ENCODE results near the gene ZNF747.
"Not testable (repeated sequence)": the region's sequence is repeated elsewhere in the genome, so short reads cannot be mapped to it uniquely, and the experiment has no call there.

The ZNF747 gene

DNA sequence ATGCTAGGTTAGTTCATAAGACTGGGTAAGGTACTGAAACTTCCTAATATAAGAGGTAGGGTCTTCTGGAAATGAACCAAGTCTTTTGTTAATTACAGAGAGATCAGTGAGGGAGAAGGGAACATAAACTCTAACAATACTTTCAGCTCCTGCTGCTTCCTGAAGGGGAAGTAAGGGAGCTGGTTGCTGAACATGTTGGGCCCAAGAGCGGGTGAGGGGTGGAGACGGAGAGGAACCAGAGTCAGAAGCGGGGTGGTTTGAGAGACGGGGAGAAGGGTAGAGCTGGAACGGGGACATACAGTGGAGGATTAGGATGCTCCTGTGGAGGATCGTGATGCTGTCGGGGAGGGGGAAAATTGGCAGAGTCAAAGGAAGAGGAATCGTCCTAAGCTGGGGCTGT lies 11.5 kb upstream of the ZNF747 start:
- Histone ChIP-seq H3K27me3 (ENCODE audit: control insufficient read depth in 5 of 5, insufficient read depth in 4 of 5, low read length in 5 of 5) (no peaks in the 10 kb centered on the region), H3K4me3 (ENCODE audit: low read depth in 1 of 5, low read length in 5 of 5) (no peak overlapping the region), H3K4me1 (ENCODE audit: control insufficient read depth in 5 of 5, insufficient read depth in 5 of 5, low read length in 5 of 5) (peaks cover 0 to 9% (median 1%) of the 10 kb centered on the region in 5 donors), H3K27ac (ENCODE audit: low read depth, low read length) (no peak overlapping the region), H3K9me3 (ENCODE audit: control insufficient read depth in 5 of 5, low read length in 5 of 5) (no peaks in the 10 kb centered on the region), H3K9ac (ENCODE audit: low read length in 5 of 5) (peak overlapping the region in 1 of 5 donors; percentile 17), H3K36me3 (ENCODE audit: control insufficient read depth in 5 of 5, insufficient read depth in 5 of 5, low read length in 5 of 5) (no peaks in the 10 kb centered on the region)

DNA sequence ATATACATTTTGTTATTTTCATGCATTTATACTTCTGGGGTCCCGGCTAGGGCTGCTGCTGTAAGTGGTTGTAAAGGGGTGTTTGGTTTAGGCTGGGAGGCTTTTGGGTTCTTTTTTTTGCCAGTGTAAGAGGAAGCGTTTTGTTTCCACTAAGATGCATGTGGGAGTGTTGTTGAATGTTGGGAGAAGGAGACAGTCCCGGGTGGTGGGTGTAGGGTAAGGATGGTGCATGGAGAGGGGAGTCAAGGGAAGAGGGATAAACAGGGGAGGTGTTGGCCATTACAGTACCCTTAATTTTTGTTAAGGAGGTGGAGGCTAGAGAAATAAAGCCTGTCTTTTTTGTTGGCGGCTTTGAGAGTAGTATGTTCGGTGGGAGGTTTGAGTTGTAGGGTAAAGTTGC lies 8.4 kb upstream of the ZNF747 start:
- H3K9ac ChIP-seq (ENCODE audit: low read length in 5 of 5), result no peak overlapping the region
- no peak overlapping the region for H3K27ac ChIP-seq (ENCODE audit: low read depth, low read length)
- no peaks in the 10 kb centered on the region for H3K27me3 ChIP-seq (ENCODE audit: control insufficient read depth in 5 of 5, insufficient read depth in 4 of 5, low read length in 5 of 5)
- no peaks in the 10 kb centered on the region for H3K36me3 ChIP-seq (ENCODE audit: control insufficient read depth in 5 of 5, insufficient read depth in 5 of 5, low read length in 5 of 5)
- no peaks in the 10 kb centered on the region for H3K9me3 ChIP-seq (ENCODE audit: control insufficient read depth in 5 of 5, low read length in 5 of 5)
- peaks cover 0 to 11% (median 1%) of the 10 kb centered on the region in 5 donors for H3K4me1 ChIP-seq (ENCODE audit: control insufficient read depth in 5 of 5, insufficient read depth in 5 of 5, low read length in 5 of 5)
- H3K4me3 ChIP-seq (ENCODE audit: low read depth in 1 of 5, low read length in 5 of 5), result no peak overlapping the region

GRCh38 chr16:30541502-30542329 lies 7.1 kb upstream of the ZNF747 start:
- no peak overlapping the region for H3K27ac ChIP-seq (ENCODE audit: low read depth, low read length)
- H3K4me3 ChIP-seq (ENCODE audit: low read depth in 1 of 5, low read length in 5 of 5), result no peak overlapping the region
- no peaks in the 10 kb centered on the region for H3K36me3 ChIP-seq (ENCODE audit: control insufficient read depth in 5 of 5, insufficient read depth in 5 of 5, low read length in 5 of 5)
- H3K9ac ChIP-seq (ENCODE audit: low read length in 5 of 5), result no peak overlapping the region
- H3K27me3 ChIP-seq (ENCODE audit: control insufficient read depth in 5 of 5, insufficient read depth in 4 of 5, low read length in 5 of 5), result no peaks in the 10 kb centered on the region
- H3K4me1 ChIP-seq (ENCODE audit: control insufficient read depth in 5 of 5, insufficient read depth in 5 of 5, low read length in 5 of 5), result peaks cover 0 to 11% (median 1%) of the 10 kb centered on the region in 5 donors
- no peaks in the 10 kb centered on the region for H3K9me3 ChIP-seq (ENCODE audit: control insufficient read depth in 5 of 5, low read length in 5 of 5)

GRCh38 chr16:30540916-30541464 lies 6.3 kb upstream of the ZNF747 start:
- not testable (repeated sequence) for H3K27ac ChIP-seq (ENCODE audit: low read depth, low read length); H3K4me3 ChIP-seq (ENCODE audit: low read depth in 1 of 5, low read length in 5 of 5); H3K27me3 ChIP-seq (ENCODE audit: control insufficient read depth in 5 of 5, insufficient read depth in 4 of 5, low read length in 5 of 5); H3K36me3 ChIP-seq (ENCODE audit: control insufficient read depth in 5 of 5, insufficient read depth in 5 of 5, low read length in 5 of 5); H3K9ac ChIP-seq (ENCODE audit: low read length in 5 of 5); H3K9me3 ChIP-seq (ENCODE audit: control insufficient read depth in 5 of 5, low read length in 5 of 5)
- peaks cover under 1 to 12% (median 2%) of the 10 kb centered on the region in 5 donors for H3K4me1 ChIP-seq (ENCODE audit: control insufficient read depth in 5 of 5, insufficient read depth in 5 of 5, low read length in 5 of 5)

DNA sequence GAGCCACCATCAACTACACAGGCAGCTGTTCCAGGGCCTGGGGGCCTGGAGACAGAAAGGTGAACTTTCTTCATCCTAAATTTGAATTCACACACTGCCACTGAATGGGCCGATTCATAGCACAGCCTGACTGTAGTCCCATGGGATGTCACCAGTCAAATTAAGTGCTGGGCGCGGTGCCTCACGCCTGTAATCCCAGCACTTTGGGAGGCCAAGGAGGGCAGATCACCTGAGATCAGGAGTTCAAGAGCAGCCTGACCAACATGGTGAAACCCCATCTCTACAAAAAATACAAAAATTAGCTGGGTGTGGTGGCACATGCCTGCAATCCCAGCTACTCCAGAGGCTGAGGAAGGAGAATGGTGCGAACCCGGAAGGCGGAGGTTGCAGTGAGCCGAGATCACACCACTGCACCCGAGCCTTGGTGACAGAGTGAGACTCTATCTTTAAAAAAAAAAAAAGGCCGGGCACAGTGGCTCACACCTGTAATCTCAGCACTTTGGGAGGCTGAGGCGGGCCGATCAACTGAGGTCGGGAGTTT lies 5.4 kb upstream of the ZNF747 start:
- not testable (repeated sequence) for H3K9ac ChIP-seq (ENCODE audit: low read length in 5 of 5); H3K36me3 ChIP-seq (ENCODE audit: control insufficient read depth in 5 of 5, insufficient read depth in 5 of 5, low read length in 5 of 5); H3K27ac ChIP-seq (ENCODE audit: low read depth, low read length); H3K27me3 ChIP-seq (ENCODE audit: control insufficient read depth in 5 of 5, insufficient read depth in 4 of 5, low read length in 5 of 5); H3K4me3 ChIP-seq (ENCODE audit: low read depth in 1 of 5, low read length in 5 of 5); H3K9me3 ChIP-seq (ENCODE audit: control insufficient read depth in 5 of 5, low read length in 5 of 5)
- peaks cover 4 to 19% (median 12%) of the 10 kb centered on the region in 5 donors for H3K4me1 ChIP-seq (ENCODE audit: control insufficient read depth in 5 of 5, insufficient read depth in 5 of 5, low read length in 5 of 5)

- Histone ChIP-seq H3K27ac (ENCODE audit: low read depth, low read length) (no peak overlapping the region), H3K36me3 (ENCODE audit: control insufficient read depth in 5 of 5, insufficient read depth in 5 of 5, low read length in 5 of 5) (no peaks in the 10 kb centered on the region), H3K9me3 (ENCODE audit: control insufficient read depth in 5 of 5, low read length in 5 of 5) (no peaks in the 10 kb centered on the region), H3K4me3 (ENCODE audit: low read depth in 1 of 5, low read length in 5 of 5) (no peak overlapping the region), H3K4me1 (ENCODE audit: control insufficient read depth in 5 of 5, insufficient read depth in 5 of 5, low read length in 5 of 5) (peaks cover 4 to 24% (median 13%) of the 10 kb centered on the region in 5 donors), H3K27me3 (ENCODE audit: control insufficient read depth in 5 of 5, insufficient read depth in 4 of 5, low read length in 5 of 5) (no peaks in the 10 kb centered on the region), H3K9ac (ENCODE audit: low read length in 5 of 5) (peak overlapping the region in 1 of 5 donors; percentile 39)
Measured at GRCh38 chr16:30539000-30539964, 4.6 kb upstream of the ZNF747 start.

DNA sequence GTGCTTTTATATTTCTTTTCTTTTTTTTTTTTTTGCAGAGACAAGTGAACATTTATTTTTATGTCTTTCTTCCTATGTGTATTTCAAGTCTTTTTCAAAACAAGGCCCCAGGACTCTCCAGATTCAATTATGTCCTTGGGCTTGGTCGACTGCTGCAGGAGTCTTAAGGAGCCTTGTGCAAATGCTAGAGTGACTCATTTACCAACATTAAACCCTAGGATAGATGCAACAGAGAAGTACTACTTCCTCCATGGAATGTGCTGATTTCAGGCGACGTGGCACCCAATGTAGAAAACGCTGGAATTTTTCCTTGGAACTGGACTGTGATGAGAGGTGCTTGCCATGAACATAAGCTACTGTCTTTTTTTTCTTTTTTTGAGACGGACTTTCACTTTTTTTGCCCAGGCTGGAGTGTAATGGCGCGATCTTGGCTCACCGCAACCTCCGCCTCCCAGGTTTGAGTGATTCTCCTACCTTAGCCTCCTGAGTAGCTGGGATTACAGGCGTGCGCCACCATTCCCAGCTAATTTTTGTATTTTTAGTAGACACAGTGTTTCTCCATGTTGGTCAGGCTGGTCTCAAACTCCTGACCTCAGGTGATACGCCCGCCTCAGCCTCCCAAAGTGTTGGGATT lies 1.9 kb upstream of the ZNF747 start:
- not testable (repeated sequence) for H3K9ac ChIP-seq (ENCODE audit: low read length in 5 of 5); H3K4me3 ChIP-seq (ENCODE audit: low read depth in 1 of 5, low read length in 5 of 5)
- H3K27ac ChIP-seq (ENCODE audit: low read depth, low read length), result peak overlapping the region; percentile 96

GRCh38 chr16:30535777-30536190 lies 1.1 kb upstream of the ZNF747 start:
- Histone ChIP-seq H3K9ac (ENCODE audit: low read length in 5 of 5) (peak overlapping the region in 4 of 5 donors; percentile 90 to 94 (median 92)), H3K4me3 (ENCODE audit: low read depth in 1 of 5, low read length in 5 of 5) (peak overlapping the region; percentile 79 to 90 (median 88)), H3K4me1 (ENCODE audit: control insufficient read depth in 5 of 5, insufficient read depth in 5 of 5, low read length in 5 of 5) (peaks cover 2 to 30% (median 26%) of the 10 kb centered on the region in 5 donors), H3K27me3 (ENCODE audit: control insufficient read depth in 5 of 5, insufficient read depth in 4 of 5, low read length in 5 of 5) (no peaks in the 10 kb centered on the region), H3K9me3 (ENCODE audit: control insufficient read depth in 5 of 5, low read length in 5 of 5) (no peaks in the 10 kb centered on the region), H3K27ac (ENCODE audit: low read depth, low read length) (peak overlapping the region; percentile 96), H3K36me3 (ENCODE audit: control insufficient read depth in 5 of 5, insufficient read depth in 5 of 5, low read length in 5 of 5) (peaks cover 0 to 21% (median 15%) of the 10 kb centered on the region in 5 donors)

More for the DNA sequence above, 1.9 kb upstream of the ZNF747 start:
- not testable (repeated sequence) for H3K27me3 ChIP-seq (ENCODE audit: control insufficient read depth in 5 of 5, insufficient read depth in 4 of 5, low read length in 5 of 5); H3K9me3 ChIP-seq (ENCODE audit: control insufficient read depth in 5 of 5, low read length in 5 of 5)
- Histone ChIP-seq H3K36me3 (ENCODE audit: control insufficient read depth in 5 of 5, insufficient read depth in 5 of 5, low read length in 5 of 5) (peaks cover 0 to 14% (median 9%) of the 10 kb centered on the region in 5 donors), H3K4me1 (ENCODE audit: control insufficient read depth in 5 of 5, insufficient read depth in 5 of 5, low read length in 5 of 5) (peaks cover 3 to 36% (median 26%) of the 10 kb centered on the region in 5 donors)

DNA sequence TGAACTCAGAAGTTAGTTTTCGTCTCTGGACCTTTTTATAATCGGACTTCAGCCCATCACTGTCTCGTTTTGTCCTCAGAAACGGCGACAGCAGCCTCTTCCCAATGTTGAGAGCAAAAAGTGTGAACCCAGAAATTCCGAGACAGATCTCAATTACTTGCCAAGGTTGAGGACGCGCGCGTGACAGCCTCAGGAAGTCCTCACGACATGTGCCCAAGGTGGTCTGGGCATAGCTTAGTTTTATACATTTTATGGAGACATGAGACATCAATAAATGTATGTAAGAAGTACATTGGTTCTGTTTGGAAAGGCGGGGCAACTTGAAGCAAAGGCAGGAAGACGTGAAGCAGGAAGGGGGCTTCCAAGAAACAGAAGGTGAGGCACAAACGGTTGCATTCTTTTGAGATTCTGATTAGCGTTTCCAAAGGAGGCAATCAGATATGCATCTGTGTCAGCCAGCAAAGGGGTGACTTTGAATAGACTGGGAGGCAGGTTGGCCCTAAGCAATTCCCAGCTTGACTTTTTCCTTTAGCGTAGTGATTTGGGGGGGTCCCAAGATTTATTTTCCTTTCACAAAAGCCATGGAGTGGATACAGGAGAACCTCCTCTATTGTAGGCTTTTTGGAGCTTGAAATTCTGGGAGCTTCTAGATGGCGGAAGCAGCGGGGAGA lies 583 bp upstream of the ZNF747 start:
- H3K4me3 ChIP-seq (ENCODE audit: low read depth in 1 of 5, low read length in 5 of 5), result peak overlapping the region; percentile 79 to 90 (median 88)
- H3K27me3 ChIP-seq (ENCODE audit: control insufficient read depth in 5 of 5, insufficient read depth in 4 of 5, low read length in 5 of 5), result no peaks in the 10 kb centered on the region
- H3K36me3 ChIP-seq (ENCODE audit: control insufficient read depth in 5 of 5, insufficient read depth in 5 of 5, low read length in 5 of 5), result peaks cover 0 to 24% (median 17%) of the 10 kb centered on the region in 5 donors
- peak overlapping the region; percentile 73 to 94 (median 91) for H3K9ac ChIP-seq (ENCODE audit: low read length in 5 of 5)
- peak overlapping the region; percentile 96 for H3K27ac ChIP-seq (ENCODE audit: low read depth, low read length)
- H3K9me3 ChIP-seq (ENCODE audit: control insufficient read depth in 5 of 5, low read length in 5 of 5), result no peaks in the 10 kb centered on the region
- peaks cover 2 to 30% (median 26%) of the 10 kb centered on the region in 5 donors for H3K4me1 ChIP-seq (ENCODE audit: control insufficient read depth in 5 of 5, insufficient read depth in 5 of 5, low read length in 5 of 5)
